Hepatocyte (in vitro differentiated cells): ENCODE data around the gene TMOD1. TPM values are rescaled to one million over a fixed set of nuclear protein-coding genes. Genes with fewer than 3 reads are reported as not detected.

Experiments
- DNase-seq: peaks from one replicate; pipeline ENCODE4 v3.0.0-alpha.2; 2016; ENCODE audit warnings: low spot score
- H2AFZ ChIP-seq: fragments of 200-600 bp; sonication (generic); 2 replicates; pipeline ENCODE4 v1.6.0; 2016; ENCODE audit warnings: antibody characterized with exemption, mild to moderate bottlenecking
- H3K27ac ChIP-seq: fragments of 200-600 bp; sonication (generic); 2 replicates; pipeline ENCODE4 v1.5.1; 2016; ENCODE audit warnings: mild to moderate bottlenecking
- H3K27me3 ChIP-seq: fragments of 200-600 bp; sonication (generic); 2 replicates; pipeline ENCODE4 v1.6.1; 2016
- H3K36me3 ChIP-seq: fragments of 200-600 bp; sonication (generic); replicated peaks from 2 replicates; pipeline ENCODE4 v1.5.1; 2016; ENCODE audit warnings: low read depth; ENCODE audit not compliant: insufficient read depth
- H3K4me1 ChIP-seq: fragments of 200-600 bp; sonication (generic); 2 replicates; pipeline ENCODE4 v1.5.1; 2016; ENCODE audit warnings: mild to moderate bottlenecking, moderate library complexity; ENCODE audit not compliant: insufficient read depth
- H3K4me2 ChIP-seq: fragments of 200-600 bp; sonication (generic); 2 replicates; pipeline ENCODE4 v1.6.0; 2016
- H3K4me3 ChIP-seq: fragments of 200-600 bp; sonication (generic); 2 replicates; pipeline ENCODE4 v1.5.1; 2016; ENCODE audit warnings: mild to moderate bottlenecking
- H3K79me2 ChIP-seq: fragments of 200-600 bp; sonication (generic); 2 replicates; pipeline ENCODE4 v1.6.0; 2017; ENCODE audit warnings: mild to moderate bottlenecking
- H3K9me2 ChIP-seq: fragments of 200-600 bp; sonication (generic); replicated peaks from 2 replicates; pipeline ENCODE4 v1.6.0; 2017; ENCODE audit warnings: mild to moderate bottlenecking; ENCODE audit not compliant: insufficient read depth
- H3K9me3 ChIP-seq: fragments of 200-600 bp; sonication (generic); 2 replicates; pipeline ENCODE4 v1.5.1; 2016; ENCODE audit warnings: low read depth, mild to moderate bottlenecking
- H4K20me1 ChIP-seq: fragments of 200-600 bp; sonication (generic); 2 replicates; pipeline ENCODE4 v1.6.0; 2016; ENCODE audit warnings: mild to moderate bottlenecking; ENCODE audit not compliant: insufficient read depth, poor library complexity, severe bottlenecking
- EZH2 ChIP-seq: fragments of 200-600 bp; sonication (generic); IDR thresholded peaks from 2 replicates; pipeline ENCODE4 v1.6.1; 2016; ENCODE audit warnings: antibody characterized with exemption, mild to moderate bottlenecking, borderline replicate concordance
- EZH2phosphoT487 ChIP-seq: fragments of 200-600 bp; sonication (generic); IDR thresholded peaks from one replicate; pipeline ENCODE4 v1.6.1; 2018; ENCODE audit warnings: antibody characterized with exemption, mild to moderate bottlenecking, low read depth, moderate library complexity; ENCODE audit not compliant: unreplicated experiment, severe bottlenecking
- WGBS: methylation state at CpG from one replicate; pipeline ENCODE4 v1.1.6; 2016; ENCODE audit warnings: low lambda C conversion rate; ENCODE audit errors: missing lambda C conversion rate; 5-methylcytosine and 5-hydroxymethylcytosine counted together
- polyA plus RNA-seq: library from polyadenylated mRNA; unstranded; fragments of >200 nt; fragmentation: Nextera tagmentation; extraction: Ambion mirVana; gene quantifications from 2 replicates; pipeline ENCODE4 v1.2.1, GENCODE V29; 2016
- total RNA-seq: library from RNA; depleted of rRNA; stranded (reverse); fragments of >200 nt; gene quantifications from 2 replicates; pipeline ENCODE4 v1.2.3, GENCODE V29; 2014
- TF ChIP-seq, protein P1 (sequence below): fragments of 200-600 bp; sonication (generic); IDR thresholded peaks from 2 replicates; pipeline ENCODE4 v1.5.1; 2016; ENCODE audit warnings: antibody characterized with exemption, mild to moderate bottlenecking; ENCODE audit not compliant: poor library complexity

The TMOD1 gene
- total and polyA plus RNA-seq, 2 experiments from 2014 or later, result 0.47 to 3.5 TPM

DNA sequence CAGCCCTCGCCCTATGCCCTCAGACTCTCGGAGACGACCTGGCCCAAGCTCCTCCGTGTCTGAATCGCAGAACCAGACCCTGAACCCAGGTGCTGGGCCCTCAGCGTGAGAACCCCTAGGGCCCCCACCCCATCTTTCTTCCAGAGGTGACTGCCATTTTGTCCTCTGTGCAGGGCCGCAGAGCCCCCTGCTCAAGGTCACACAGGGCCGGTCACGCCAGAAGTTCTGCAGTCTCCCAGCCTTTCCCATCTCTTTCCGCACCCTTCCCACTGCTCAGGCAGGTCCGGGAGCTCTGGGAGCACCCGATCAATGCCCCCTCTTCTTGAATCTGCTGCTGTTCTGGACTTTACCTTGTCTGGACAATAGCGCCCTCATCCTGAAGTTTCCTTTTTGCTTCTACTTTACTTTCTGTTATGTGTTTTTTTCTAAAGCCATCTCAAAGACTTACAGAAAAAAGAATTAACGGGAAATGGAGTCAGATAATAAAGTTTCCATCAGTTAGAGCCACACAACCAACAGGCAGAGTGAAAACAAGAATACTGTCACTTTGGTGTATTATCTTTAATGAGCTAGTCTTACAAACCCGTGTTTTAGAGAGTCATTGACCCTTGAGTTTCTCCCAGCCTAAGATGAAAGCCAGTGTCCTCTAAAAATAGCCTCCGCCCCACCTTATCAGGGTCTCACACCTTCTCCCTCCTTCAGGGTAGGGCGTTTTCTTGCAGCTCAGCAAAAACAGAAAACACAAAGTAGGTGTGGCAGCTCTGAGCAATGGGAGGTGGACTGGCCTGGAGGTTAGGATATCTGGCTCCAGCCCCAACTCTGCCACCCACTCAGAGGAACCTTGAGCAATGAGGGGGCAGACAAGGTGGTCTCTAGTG lies 1.8 kb downstream of the TMOD1 start:
- DNase-seq, result no peak
- no peaks in the 10 kb centered on the region for H3K9me2 ChIP-seq
- no peak overlapping the region for H3K27ac ChIP-seq
- peak overlapping the region; percentile 100 for H3K4me2 ChIP-seq
- peaks cover 79% of the 10 kb centered on the region for H3K27me3 ChIP-seq
- no peaks in the 10 kb centered on the region for H3K9me3 ChIP-seq
- no peaks in the 10 kb centered on the region for H3K36me3 ChIP-seq
- H2AFZ ChIP-seq, result peak overlapping the region; percentile 60
- TF ChIP-seq, protein P1, sequence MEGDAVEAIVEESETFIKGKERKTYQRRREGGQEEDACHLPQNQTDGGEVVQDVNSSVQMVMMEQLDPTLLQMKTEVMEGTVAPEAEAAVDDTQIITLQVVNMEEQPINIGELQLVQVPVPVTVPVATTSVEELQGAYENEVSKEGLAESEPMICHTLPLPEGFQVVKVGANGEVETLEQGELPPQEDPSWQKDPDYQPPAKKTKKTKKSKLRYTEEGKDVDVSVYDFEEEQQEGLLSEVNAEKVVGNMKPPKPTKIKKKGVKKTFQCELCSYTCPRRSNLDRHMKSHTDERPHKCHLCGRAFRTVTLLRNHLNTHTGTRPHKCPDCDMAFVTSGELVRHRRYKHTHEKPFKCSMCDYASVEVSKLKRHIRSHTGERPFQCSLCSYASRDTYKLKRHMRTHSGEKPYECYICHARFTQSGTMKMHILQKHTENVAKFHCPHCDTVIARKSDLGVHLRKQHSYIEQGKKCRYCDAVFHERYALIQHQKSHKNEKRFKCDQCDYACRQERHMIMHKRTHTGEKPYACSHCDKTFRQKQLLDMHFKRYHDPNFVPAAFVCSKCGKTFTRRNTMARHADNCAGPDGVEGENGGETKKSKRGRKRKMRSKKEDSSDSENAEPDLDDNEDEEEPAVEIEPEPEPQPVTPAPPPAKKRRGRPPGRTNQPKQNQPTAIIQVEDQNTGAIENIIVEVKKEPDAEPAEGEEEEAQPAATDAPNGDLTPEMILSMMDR, result no peak
- TF ChIP-seq EZH2 (no peak), EZH2phosphoT487 (no peak)
- no peak overlapping the region for H3K4me3 ChIP-seq
- 29% methylated on average over 17 of the region's 17 CpGs for WGBS
- H3K4me1 ChIP-seq, result peaks cover 12% of the 10 kb centered on the region
- H4K20me1 ChIP-seq, result no peaks in the 10 kb centered on the region
- H3K79me2 ChIP-seq, result no peaks in the 10 kb centered on the region

DNA sequence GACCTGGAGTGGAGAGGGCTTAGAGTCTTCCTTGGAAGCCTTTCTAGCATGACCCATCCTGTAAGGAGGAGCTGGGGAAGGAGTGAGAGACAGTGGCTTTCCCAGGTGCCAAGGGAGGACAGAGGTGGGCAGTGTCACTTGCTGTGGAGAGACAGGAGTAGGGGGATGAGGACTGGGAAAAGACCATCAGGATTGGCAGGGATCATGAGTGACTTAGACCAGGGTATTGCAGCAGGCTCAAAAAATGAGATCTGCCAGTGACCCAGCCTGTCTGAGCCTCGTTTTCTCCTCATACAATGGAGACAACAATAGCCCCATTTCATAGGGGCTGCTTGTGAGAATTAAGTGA lies 2.4 kb downstream of the TMOD1 start:
- no peak overlapping the region for H3K4me3 ChIP-seq
- no peaks in the 10 kb centered on the region for H3K9me3 ChIP-seq
- H3K4me2 ChIP-seq, result no peak overlapping the region
- no peaks in the 10 kb centered on the region for H3K79me2 ChIP-seq
- H3K4me1 ChIP-seq, result peaks cover 12% of the 10 kb centered on the region
- H3K27me3 ChIP-seq, result peaks cover 79% of the 10 kb centered on the region
- 77% methylated on average over 1 of the region's 1 CpG for WGBS
- H2AFZ ChIP-seq, result no peak overlapping the region
- no peaks in the 10 kb centered on the region for H3K36me3 ChIP-seq
- no peaks in the 10 kb centered on the region for H3K9me2 ChIP-seq
- TF ChIP-seq EZH2 (no peak), EZH2phosphoT487 (no peak)
- TF ChIP-seq, protein P1, result no peak
- DNase-seq, result no peak
- no peaks in the 10 kb centered on the region for H4K20me1 ChIP-seq
- H3K27ac ChIP-seq, result no peak overlapping the region

DNA sequence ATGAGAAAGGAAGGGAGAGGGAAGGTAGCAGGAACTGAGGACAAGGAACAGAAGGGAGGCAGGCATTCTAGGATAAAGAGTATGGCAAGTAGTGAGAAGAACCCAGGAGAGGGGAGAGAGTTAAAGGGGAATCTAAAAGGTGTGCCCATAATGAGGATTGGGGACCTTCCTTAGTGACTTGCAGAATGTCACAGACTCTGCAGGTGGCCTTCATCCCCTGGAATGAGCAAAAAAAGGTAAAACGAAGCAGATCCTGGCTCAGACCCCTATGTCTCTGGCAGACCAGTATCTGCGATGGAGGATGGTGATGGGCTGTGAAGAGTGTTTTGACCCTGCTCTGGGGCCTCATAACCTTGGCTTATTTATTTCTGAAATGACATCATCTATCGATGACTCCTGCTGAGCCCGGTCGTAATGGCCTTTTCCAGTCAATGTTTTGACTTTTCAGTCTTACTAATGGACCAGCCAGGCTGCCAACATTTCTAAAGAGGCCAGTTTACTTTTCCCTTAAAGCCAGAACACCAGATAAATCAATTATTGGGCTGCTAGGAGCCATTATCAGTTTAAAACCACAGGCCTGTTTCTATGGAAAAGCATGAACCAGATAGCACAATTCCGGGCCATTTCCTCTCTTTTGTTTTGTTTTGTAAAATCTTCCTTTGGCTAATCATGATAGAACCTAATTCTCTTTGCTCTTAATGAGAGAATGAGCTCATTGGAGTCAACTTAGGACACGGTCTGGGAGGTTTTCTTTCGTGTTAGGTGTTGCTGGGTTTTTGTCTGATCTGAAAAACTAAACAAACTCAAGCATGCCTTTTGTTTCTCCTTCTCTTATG lies 3.1 kb downstream of the TMOD1 start:
- H3K79me2 ChIP-seq, result no peaks in the 10 kb centered on the region
- no peaks in the 10 kb centered on the region for H4K20me1 ChIP-seq
- peaks cover 12% of the 10 kb centered on the region for H3K4me1 ChIP-seq
- H2AFZ ChIP-seq, result no peak overlapping the region
- H3K36me3 ChIP-seq, result no peaks in the 10 kb centered on the region
- H3K27ac ChIP-seq, result no peak overlapping the region
- DNase-seq, result no peak
- no peak overlapping the region for H3K4me2 ChIP-seq
- H3K9me2 ChIP-seq, result no peaks in the 10 kb centered on the region
- WGBS, result 46% methylated on average over 8 of the region's 8 CpGs
- no peak overlapping the region for H3K4me3 ChIP-seq
- peaks cover 71% of the 10 kb centered on the region for H3K27me3 ChIP-seq
- no peaks in the 10 kb centered on the region for H3K9me3 ChIP-seq
- TF ChIP-seq EZH2 (no peak), EZH2phosphoT487 (no peak)
- TF ChIP-seq, protein P1, result no peak
